GM23338 (cell line): ENCODE results near the gene HS3ST1. TPM values are rescaled to one million over a fixed set of nuclear protein-coding genes. Genes with fewer than 3 reads are reported as not detected.

Experiments used
- ATAC-seq: fragments of 200-7000 bp; cut with Tn5 transposase; 3 replicates; pipeline ENCODE4 v1.9.1; 2020
- DNase-seq: peaks from one replicate; pipeline ENCODE4 v3.0.0-alpha.2; 2015; ENCODE audit warnings: low spot score
- H2AFZ ChIP-seq: fragments of 200-600 bp; sonication (generic); 2 replicates; pipeline ENCODE4 v1.8.0; 2016; ENCODE audit warnings: antibody characterized with exemption, mild to moderate bottlenecking, moderate library complexity
- H3F3A ChIP-seq: fragments of 200-600 bp; sonication (generic); replicated peaks from 2 replicates; pipeline ENCODE4 v1.8.0; 2017; ENCODE audit warnings: antibody characterized with exemption, mixed run types, low read depth
- H3K27ac ChIP-seq: fragments of 200-600 bp; sonication (generic); 2 replicates; pipeline ENCODE4 v1.6.1; 2016; ENCODE audit warnings: low read depth
- H3K27me3 ChIP-seq: fragments of 200-600 bp; sonication (generic); 2 replicates; pipeline ENCODE4 v1.8.0; 2016; ENCODE audit warnings: mild to moderate bottlenecking, mixed run types, moderate library complexity; ENCODE audit not compliant: insufficient read depth
- H3K36me3 ChIP-seq: fragments of 200-600 bp; sonication (generic); 2 replicates; pipeline ENCODE4 v1.8.0; 2016; ENCODE audit warnings: mild to moderate bottlenecking; ENCODE audit not compliant: insufficient read depth
- H3K4me1 ChIP-seq: fragments of 200-600 bp; sonication (generic); 2 replicates; pipeline ENCODE4 v1.8.0; 2016; ENCODE audit warnings: mild to moderate bottlenecking, moderate library complexity; ENCODE audit not compliant: insufficient read depth
- H3K4me2 ChIP-seq: fragments of 200-600 bp; sonication (generic); 2 replicates; pipeline ENCODE4 v1.7.1; 2017; ENCODE audit warnings: mixed run types
- H3K4me3 ChIP-seq: fragments of 200-600 bp; sonication (generic); 2 replicates; pipeline ENCODE4 v1.6.1; 2016; ENCODE audit warnings: mixed run types
- H3K79me2 ChIP-seq: fragments of 200-600 bp; sonication (generic); replicated peaks from 2 replicates; pipeline ENCODE4 v1.8.0; 2017; ENCODE audit warnings: mild to moderate bottlenecking; ENCODE audit not compliant: insufficient read depth
- H3K9me2 ChIP-seq: fragments of 200-600 bp; sonication (generic); 2 replicates; pipeline ENCODE4 v1.8.0; 2017; ENCODE audit not compliant: insufficient read depth
- H4K20me1 ChIP-seq: fragments of 200-600 bp; sonication (generic); replicated peaks from 2 replicates; pipeline ENCODE4 v1.8.0; 2017; ENCODE audit warnings: mild to moderate bottlenecking; ENCODE audit not compliant: insufficient read depth
- H3K27ac Mint-ChIP-seq: 2 replicates; pipeline ENCODE4 v1.8.0; 2020; ENCODE audit warnings: inconsistent platforms, mild to moderate bottlenecking, moderate library complexity, mixed read lengths
- H3K27me3 Mint-ChIP-seq: 3 replicates; pipeline ENCODE4 v1.8.0; 2022; ENCODE audit warnings: low read depth, mild to moderate bottlenecking, moderate library complexity, mixed read lengths, inconsistent platforms; ENCODE audit not compliant: insufficient read depth, poor library complexity
- H3K36me3 Mint-ChIP-seq: 3 replicates; pipeline ENCODE4 v1.8.0; 2021; ENCODE audit warnings: low read depth, mild to moderate bottlenecking, inconsistent platforms, moderate library complexity, mixed read lengths
- H3K4me1 Mint-ChIP-seq: 3 replicates; pipeline ENCODE4 v1.8.0; 2020; ENCODE audit warnings: mild to moderate bottlenecking, inconsistent platforms, mixed read lengths
- H3K4me3 Mint-ChIP-seq: 3 replicates; pipeline ENCODE4 v1.8.0; 2021; ENCODE audit warnings: moderate library complexity, mild to moderate bottlenecking, inconsistent platforms, mixed read lengths
- H3K9me3 Mint-ChIP-seq: 3 replicates; pipeline ENCODE4 v1.8.0; 2020; ENCODE audit warnings: moderate library complexity, mild to moderate bottlenecking, inconsistent platforms, mixed read lengths
- CREB1 ChIP-seq: fragments of 250-450 bp; sonication (Bioruptor Pico); IDR thresholded peaks from 2 replicates; pipeline ENCODE4 v1.5.0; 2020; ENCODE audit warnings: low read depth, mild to moderate bottlenecking, moderate library complexity
- EZH2 ChIP-seq: fragments of 200-600 bp; sonication (generic); IDR thresholded peaks from one replicate; pipeline ENCODE4 v1.8.0; 2017; ENCODE audit warnings: antibody characterized with exemption, mild to moderate bottlenecking, low read depth; ENCODE audit not compliant: unreplicated experiment
- EZH2phosphoT487 ChIP-seq: fragments of 200-600 bp; sonication (generic); IDR thresholded peaks from one replicate; pipeline ENCODE4 v1.8.1; 2018; ENCODE audit warnings: antibody characterized with exemption; ENCODE audit not compliant: unreplicated experiment
- NANOG ChIP-seq: IDR thresholded peaks from 2 replicates; pipeline ENCODE4 v1.6.1; 2016; ENCODE audit warnings: antibody characterized with exemption, borderline replicate concordance
- POLR2AphosphoS5 ChIP-seq: IDR thresholded peaks from 2 replicates; pipeline ENCODE4 v1.6.1; 2016; ENCODE audit warnings: antibody characterized with exemption, low read depth
- STAT1 ChIP-seq: IDR thresholded peaks from one replicate; pipeline ENCODE4 v1.6.1; 2016; ENCODE audit warnings: antibody characterized with exemption; ENCODE audit not compliant: unreplicated experiment
- ZNF114 ChIP-seq: fragments of 250-450 bp; sonication (Bioruptor Pico); IDR thresholded peaks from 2 replicates; pipeline ENCODE4 v1.5.0; 2020; ENCODE audit warnings: mild to moderate bottlenecking, moderate library complexity
- ZNF331 ChIP-seq: fragments of 250-450 bp; sonication (Bioruptor Pico); IDR thresholded peaks from 2 replicates; pipeline ENCODE4 v1.5.0; 2020; ENCODE audit warnings: low read depth, mild to moderate bottlenecking, moderate library complexity
- polyA plus RNA-seq: library from polyadenylated mRNA; unstranded; fragments of >200 nt; fragmentation: Nextera tagmentation; extraction: Ambion mirVana; gene quantifications from 2 replicates; pipeline ENCODE4 v1.2.1, GENCODE V29; 2016
- total RNA-seq: library from RNA; depleted of rRNA; stranded (reverse); fragments of >200 nt; shearing (Covaris generic); gene quantifications from 2 replicates; pipeline ENCODE4 v1.2.3, GENCODE V29; 2014
- TF ChIP-seq, protein P1 (sequence below), 2 experiments: fragments of 200-600 bp in 1 of 2; sonication (generic) in 1 of 2; conservative IDR thresholded peaks; 2 replicates each; pipeline versions ENCODE4 v1.5.1 to v1.6.1; 2016 to 2017; ENCODE audit warnings: antibody characterized with exemption in 2 of 2, low read depth in 2 of 2, mild to moderate bottlenecking in 2 of 2, moderate library complexity in 1 of 2
- TF ChIP-seq, protein P2 (sequence below): IDR thresholded peaks from 2 replicates; pipeline ENCODE4 v1.6.1; 2016; ENCODE audit warnings: antibody characterized with exemption
- TF ChIP-seq, protein P3 (sequence below): IDR thresholded peaks from one replicate; pipeline ENCODE4 v1.6.1; 2018; ENCODE audit warnings: antibody characterized with exemption; ENCODE audit not compliant: unreplicated experiment

Gene HS3ST1
- total and polyA plus RNA-seq, 2 experiments from 2014 or later = 0.94 to 1.3 TPM

DNA sequence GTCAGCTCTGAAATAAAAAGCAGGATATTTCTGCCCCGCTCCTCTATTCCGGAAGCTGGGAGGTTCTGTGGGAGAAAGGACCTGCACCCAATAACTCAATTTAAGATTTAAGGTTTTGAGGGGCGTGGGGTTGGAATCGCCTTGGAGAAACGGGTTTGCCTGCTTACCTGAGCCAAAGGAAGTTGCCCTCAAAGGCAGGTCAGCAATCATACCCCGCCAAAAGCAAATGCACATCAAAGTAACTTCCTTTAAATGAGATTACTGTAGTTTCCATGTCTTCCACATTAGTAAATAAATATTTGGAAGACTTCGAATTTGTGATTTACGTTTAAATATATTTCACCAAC lies 978 bp upstream of the HS3ST1 start (continued):
- TF ChIP-seq, protein P1, sequence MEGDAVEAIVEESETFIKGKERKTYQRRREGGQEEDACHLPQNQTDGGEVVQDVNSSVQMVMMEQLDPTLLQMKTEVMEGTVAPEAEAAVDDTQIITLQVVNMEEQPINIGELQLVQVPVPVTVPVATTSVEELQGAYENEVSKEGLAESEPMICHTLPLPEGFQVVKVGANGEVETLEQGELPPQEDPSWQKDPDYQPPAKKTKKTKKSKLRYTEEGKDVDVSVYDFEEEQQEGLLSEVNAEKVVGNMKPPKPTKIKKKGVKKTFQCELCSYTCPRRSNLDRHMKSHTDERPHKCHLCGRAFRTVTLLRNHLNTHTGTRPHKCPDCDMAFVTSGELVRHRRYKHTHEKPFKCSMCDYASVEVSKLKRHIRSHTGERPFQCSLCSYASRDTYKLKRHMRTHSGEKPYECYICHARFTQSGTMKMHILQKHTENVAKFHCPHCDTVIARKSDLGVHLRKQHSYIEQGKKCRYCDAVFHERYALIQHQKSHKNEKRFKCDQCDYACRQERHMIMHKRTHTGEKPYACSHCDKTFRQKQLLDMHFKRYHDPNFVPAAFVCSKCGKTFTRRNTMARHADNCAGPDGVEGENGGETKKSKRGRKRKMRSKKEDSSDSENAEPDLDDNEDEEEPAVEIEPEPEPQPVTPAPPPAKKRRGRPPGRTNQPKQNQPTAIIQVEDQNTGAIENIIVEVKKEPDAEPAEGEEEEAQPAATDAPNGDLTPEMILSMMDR (conservative IDR thresholded peaks at IDR 0.05; ENCODE audit: low read depth in 2 of 2) = no peak
- TF ChIP-seq, protein P2, sequence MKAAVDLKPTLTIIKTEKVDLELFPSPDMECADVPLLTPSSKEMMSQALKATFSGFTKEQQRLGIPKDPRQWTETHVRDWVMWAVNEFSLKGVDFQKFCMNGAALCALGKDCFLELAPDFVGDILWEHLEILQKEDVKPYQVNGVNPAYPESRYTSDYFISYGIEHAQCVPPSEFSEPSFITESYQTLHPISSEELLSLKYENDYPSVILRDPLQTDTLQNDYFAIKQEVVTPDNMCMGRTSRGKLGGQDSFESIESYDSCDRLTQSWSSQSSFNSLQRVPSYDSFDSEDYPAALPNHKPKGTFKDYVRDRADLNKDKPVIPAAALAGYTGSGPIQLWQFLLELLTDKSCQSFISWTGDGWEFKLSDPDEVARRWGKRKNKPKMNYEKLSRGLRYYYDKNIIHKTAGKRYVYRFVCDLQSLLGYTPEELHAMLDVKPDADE = no peak
- no peak for TF ChIP-seq EZH2
- TF ChIP-seq, protein P3, sequence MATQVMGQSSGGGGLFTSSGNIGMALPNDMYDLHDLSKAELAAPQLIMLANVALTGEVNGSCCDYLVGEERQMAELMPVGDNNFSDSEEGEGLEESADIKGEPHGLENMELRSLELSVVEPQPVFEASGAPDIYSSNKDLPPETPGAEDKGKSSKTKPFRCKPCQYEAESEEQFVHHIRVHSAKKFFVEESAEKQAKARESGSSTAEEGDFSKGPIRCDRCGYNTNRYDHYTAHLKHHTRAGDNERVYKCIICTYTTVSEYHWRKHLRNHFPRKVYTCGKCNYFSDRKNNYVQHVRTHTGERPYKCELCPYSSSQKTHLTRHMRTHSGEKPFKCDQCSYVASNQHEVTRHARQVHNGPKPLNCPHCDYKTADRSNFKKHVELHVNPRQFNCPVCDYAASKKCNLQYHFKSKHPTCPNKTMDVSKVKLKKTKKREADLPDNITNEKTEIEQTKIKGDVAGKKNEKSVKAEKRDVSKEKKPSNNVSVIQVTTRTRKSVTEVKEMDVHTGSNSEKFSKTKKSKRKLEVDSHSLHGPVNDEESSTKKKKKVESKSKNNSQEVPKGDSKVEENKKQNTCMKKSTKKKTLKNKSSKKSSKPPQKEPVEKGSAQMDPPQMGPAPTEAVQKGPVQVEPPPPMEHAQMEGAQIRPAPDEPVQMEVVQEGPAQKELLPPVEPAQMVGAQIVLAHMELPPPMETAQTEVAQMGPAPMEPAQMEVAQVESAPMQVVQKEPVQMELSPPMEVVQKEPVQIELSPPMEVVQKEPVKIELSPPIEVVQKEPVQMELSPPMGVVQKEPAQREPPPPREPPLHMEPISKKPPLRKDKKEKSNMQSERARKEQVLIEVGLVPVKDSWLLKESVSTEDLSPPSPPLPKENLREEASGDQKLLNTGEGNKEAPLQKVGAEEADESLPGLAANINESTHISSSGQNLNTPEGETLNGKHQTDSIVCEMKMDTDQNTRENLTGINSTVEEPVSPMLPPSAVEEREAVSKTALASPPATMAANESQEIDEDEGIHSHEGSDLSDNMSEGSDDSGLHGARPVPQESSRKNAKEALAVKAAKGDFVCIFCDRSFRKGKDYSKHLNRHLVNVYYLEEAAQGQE = no peak
- no peak for TF ChIP-seq ZNF114 (CRISPR knock-in tag)
- TF ChIP-seq CREB1 = no peak
- no peak for TF ChIP-seq ZNF331 (CRISPR knock-in tag)
- TF ChIP-seq STAT1 = no peak
- no peak for TF ChIP-seq NANOG
- TF ChIP-seq EZH2phosphoT487 = no peak

DNA sequence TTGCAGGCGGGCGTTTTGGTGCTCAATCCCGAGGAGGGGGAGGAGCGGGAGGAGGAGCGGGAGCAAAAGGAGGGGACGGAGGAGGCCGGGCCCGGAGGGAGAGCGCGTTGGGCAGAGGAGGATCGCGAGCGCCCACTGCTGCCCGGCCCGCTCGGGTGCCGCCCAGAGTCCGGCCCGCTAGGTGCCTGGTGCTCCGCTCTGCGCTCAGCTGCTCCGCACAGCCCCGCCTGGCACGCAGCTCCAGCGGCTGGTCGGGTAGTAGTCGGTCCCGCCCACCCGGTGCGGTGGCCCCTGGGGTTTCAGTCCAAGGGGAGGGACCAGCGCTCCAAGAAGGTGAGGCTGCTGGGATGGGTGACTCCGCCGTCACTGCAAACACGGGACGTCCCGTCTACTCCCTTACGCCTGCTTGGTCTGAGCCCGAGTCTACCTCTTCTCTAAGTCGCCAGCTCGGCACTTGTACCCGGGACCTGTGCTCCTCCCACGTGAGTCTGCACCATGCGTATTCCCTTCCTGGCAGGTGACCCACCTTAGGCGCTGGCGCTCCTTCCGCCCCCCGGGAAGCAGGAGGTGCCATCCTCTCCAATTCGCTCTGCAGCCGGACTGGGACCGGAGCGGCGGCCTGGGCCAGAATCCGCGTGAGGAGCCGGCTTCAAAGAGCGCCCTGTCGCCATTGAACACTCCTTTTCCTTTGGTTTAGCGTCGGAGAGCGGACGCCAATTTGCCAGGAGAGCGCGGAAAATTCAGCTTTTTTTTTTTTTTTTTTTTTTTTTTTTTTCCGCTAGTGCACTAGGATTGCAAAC lies 405 bp upstream of the HS3ST1 start:
- H3K9me2 ChIP-seq = no peaks in the 10 kb centered on the region
- TF ChIP-seq POLR2AphosphoS5 (0 out of 2 replicates have a peak, but pooled peaks have one; percentile 26), ZNF114 (CRISPR knock-in tag) (no peak)
- TF ChIP-seq, protein P1 (conservative IDR thresholded peaks at IDR 0.05; ENCODE audit: low read depth in 2 of 2) = peak; percentile 48 to 75
- TF ChIP-seq, protein P2 = no peak
- no peaks in the 10 kb centered on the region for H3F3A ChIP-seq
- H3K4me3 ChIP-seq = peak overlapping the region; percentile 78
- no peaks in the 10 kb centered on the region for H3K9me3 Mint-ChIP-seq
- no peaks in the 10 kb centered on the region for H3K79me2 ChIP-seq
- H3K36me3 ChIP-seq = no peaks in the 10 kb centered on the region
- peaks cover 20% of the 10 kb centered on the region for H3K4me1 ChIP-seq
- peaks cover 26% of the 10 kb centered on the region for H3K4me1 Mint-ChIP-seq
- ATAC-seq (peak; percentile 85), DNase-seq (peak; percentile 91)
- H2AFZ ChIP-seq = peak overlapping the region; percentile 96
- H3K36me3 Mint-ChIP-seq = no peaks in the 10 kb centered on the region
- H3K4me3 Mint-ChIP-seq = peak overlapping the region; percentile 83
- peaks cover 50% of the 10 kb centered on the region for H3K27me3 ChIP-seq
- H3K27ac ChIP-seq = no peak overlapping the region
- no peak overlapping the region for H3K27ac Mint-ChIP-seq
- peaks cover 5% of the 10 kb centered on the region; the same call in 1 of the 2 replicates for H4K20me1 ChIP-seq
- H3K27me3 Mint-ChIP-seq = peaks cover 37% of the 10 kb centered on the region
- H3K4me2 ChIP-seq = peak overlapping the region; percentile 96
